Measurements from ENCODE around the gene PDXK. TPM values are rescaled to one million over a fixed set of nuclear protein-coding genes. Genes with fewer than 3 reads are reported as not detected.

The PDXK gene
- polyA plus RNA-seq, 3 donors = 128 to 214 (median 210) TPM

- H2AFZ ChIP-seq (ENCODE audit: insufficient read depth, low read depth, low read length, poor library complexity, severe bottlenecking) = no peak overlapping the region
- peak overlapping the region in 1 of 2 donors; percentile 52 for H3K27ac ChIP-seq (ENCODE audit: low read depth in 1 of 2, low read length in 2 of 2)
- no peak overlapping the region for H3K4me2 ChIP-seq (replicated peaks; ENCODE audit: extremely low read depth, low read length, poor library complexity, severe bottlenecking)
- H3K36me3 ChIP-seq (replicated peaks in 1 of 2; ENCODE audit: control insufficient read depth in 1 of 2, insufficient read depth in 2 of 2, low read length in 2 of 2) = peaks cover 79 to 98% of the 10 kb centered on the region in 2 donors
- no peak overlapping the region for H3K9ac ChIP-seq (ENCODE audit: insufficient read depth, low read length, poor library complexity, severe bottlenecking)
- peaks cover 70 to 92% of the 10 kb centered on the region in 2 donors for H3K36me3 Mint-ChIP-seq
- H3K79me2 ChIP-seq (ENCODE audit: insufficient read depth, low read length) = no peaks in the 10 kb centered on the region
- H3K4me1 ChIP-seq (ENCODE audit: control insufficient read depth in 1 of 2, insufficient read depth in 2 of 2, low read length in 2 of 2) = peaks cover 9 to 14% of the 10 kb centered on the region in 2 donors
- no peak overlapping the region for H3K4me3 Mint-ChIP-seq
- TF ChIP-seq CTCF (IDR thresholded peaks at IDR 0.05) = no peak
- H3K27me3 Mint-ChIP-seq (ENCODE audit: low read depth in 3 of 3) = peaks cover 0 to 4% (median 0%) of the 10 kb centered on the region in 3 donors
- H3K4me3 ChIP-seq (replicated peaks in 1 of 3; ENCODE audit: low read depth in 2 of 3, low read length in 3 of 3) = no peak overlapping the region
- 96% methylated on average over 6 of the region's 12 CpGs for WGBS (ENCODE audit: insufficient coverage)
- intact Hi-C loops (cut with micrococcal nuclease) = no loop called here
- H3K9me3 ChIP-seq (replicated peaks in 1 of 2; ENCODE audit: control insufficient read depth in 1 of 2, insufficient read depth in 1 of 2, low read length in 2 of 2) = no peaks in the 10 kb centered on the region
- no peaks in the 10 kb centered on the region for H3K27me3 ChIP-seq (ENCODE audit: control insufficient read depth in 2 of 2, insufficient read depth in 2 of 2, low read length in 2 of 2)
- H3K9me3 Mint-ChIP-seq = no peaks in the 10 kb centered on the region
- no peaks in the 10 kb centered on the region for H4K20me1 ChIP-seq (ENCODE audit: insufficient read depth, low read length)
- DNase-seq = no peak
- peaks cover 19% of the 10 kb centered on the region for H3K4me1 Mint-ChIP-seq
- no peak overlapping the region for H3K27ac Mint-ChIP-seq
Observed at GRCh38 chr21:43688906-43689305, 30.0 kb upstream of the PDXK start.

GRCh38 chr21:43689556-43690337, 29.2 kb upstream of the PDXK start:
- peak overlapping the region in 1 of 7 donors; percentile 30 for H3K27ac Mint-ChIP-seq
- Histone ChIP-seq H3K36me3 (replicated peaks in 1 of 2; ENCODE audit: control insufficient read depth in 1 of 2, insufficient read depth in 2 of 2, low read length in 2 of 2) (peaks cover 81 to 98% of the 10 kb centered on the region in 2 donors), H3K27ac (ENCODE audit: low read depth in 1 of 2, low read length in 2 of 2) (no peak overlapping the region), H3K4me2 (replicated peaks; ENCODE audit: extremely low read depth, low read length, poor library complexity, severe bottlenecking) (no peak overlapping the region), H3K4me1 (ENCODE audit: control insufficient read depth in 1 of 2, insufficient read depth in 2 of 2, low read length in 2 of 2) (peaks cover 9 to 14% of the 10 kb centered on the region in 2 donors), H3K4me3 (replicated peaks in 1 of 3; ENCODE audit: low read depth in 2 of 3, low read length in 3 of 3) (no peak overlapping the region), H3K27me3 (ENCODE audit: control insufficient read depth in 2 of 2, insufficient read depth in 2 of 2, low read length in 2 of 2) (no peaks in the 10 kb centered on the region), H4K20me1 (ENCODE audit: insufficient read depth, low read length) (no peaks in the 10 kb centered on the region), H3K79me2 (ENCODE audit: insufficient read depth, low read length) (no peaks in the 10 kb centered on the region), H2AFZ (ENCODE audit: insufficient read depth, low read depth, low read length, poor library complexity, severe bottlenecking) (no peak overlapping the region), H3K9ac (ENCODE audit: insufficient read depth, low read length, poor library complexity, severe bottlenecking) (no peak overlapping the region), H3K9me3 (replicated peaks in 1 of 2; ENCODE audit: control insufficient read depth in 1 of 2, insufficient read depth in 1 of 2, low read length in 2 of 2) (no peaks in the 10 kb centered on the region)
- peaks cover 14% of the 10 kb centered on the region for H3K4me1 Mint-ChIP-seq
- H3K9me3 Mint-ChIP-seq = peaks cover 0 to 2% (median 0%) of the 10 kb centered on the region in 7 donors
- peaks cover 70 to 93% of the 10 kb centered on the region in 2 donors for H3K36me3 Mint-ChIP-seq
- 93% methylated on average over 30 of the region's 32 CpGs for WGBS (ENCODE audit: insufficient coverage)
- DNase-seq = no peak
- TF ChIP-seq CTCF (IDR thresholded peaks at IDR 0.05) = no peak
- peaks cover 0 to 4% (median 0%) of the 10 kb centered on the region in 3 donors for H3K27me3 Mint-ChIP-seq (ENCODE audit: low read depth in 3 of 3)
- H3K4me3 Mint-ChIP-seq = no peak overlapping the region
- intact Hi-C loops (cut with micrococcal nuclease) = no loop called here

All from CD14-positive monocyte (primary cell).